ENCODE data around the gene CTSS. TPM values are rescaled to one million over a fixed set of nuclear protein-coding genes. Genes with fewer than 3 reads are reported as not detected.

CTSS gene
- total and polyA plus RNA-seq, 3 experiments from 2014 or later, result 30.9 to 151 (median 31.2) TPM

- Mint-ChIP-seq H3K27ac (peak overlapping the region; percentile 56 to 97 (median 84)), H3K4me3 (peak overlapping the region; percentile 94 to 100 (median 98)), H3K27me3 (no peaks in the 10 kb centered on the region), H3K9me3 (no peaks in the 10 kb centered on the region), H3K36me3 (peaks cover 0 to 36% (median 15%) of the 10 kb centered on the region in 3 donors), H3K4me1 (peaks cover 34 to 50% (median 49%) of the 10 kb centered on the region in 3 donors)
- ChIA-PET POLR2A (interaction anchor here (1.4 to 2.0 kb wide), 2 partner anchors 116 to 332 kb away, joined by 5 to 12 read pairs; partner anchors contain the start of genes MCL1 and RPRD2), CTCF (no interaction called here)
- Histone ChIP-seq H3K4me3 (ENCODE audit: low read length) (no peak overlapping the region), H3K27ac (ENCODE audit: low read depth, low read length) (peak overlapping the region; percentile 24), H3K9me3 (ENCODE audit: low read length) (no peaks in the 10 kb centered on the region), H3K4me1 (ENCODE audit: insufficient read depth, low read length) (peaks cover 10% of the 10 kb centered on the region), H3K27me3 (ENCODE audit: insufficient read depth, low read length, poor library complexity, severe bottlenecking) (no peaks in the 10 kb centered on the region), H3K36me3 (ENCODE audit: insufficient read depth, low read length) (no peaks in the 10 kb centered on the region)
- peak in 1 of 5 donors; percentile 9 for DNase-seq
Observed at GRCh38 chr1:150696162-150696561, 69.4 kb downstream of the CTSS start.

DNA sequence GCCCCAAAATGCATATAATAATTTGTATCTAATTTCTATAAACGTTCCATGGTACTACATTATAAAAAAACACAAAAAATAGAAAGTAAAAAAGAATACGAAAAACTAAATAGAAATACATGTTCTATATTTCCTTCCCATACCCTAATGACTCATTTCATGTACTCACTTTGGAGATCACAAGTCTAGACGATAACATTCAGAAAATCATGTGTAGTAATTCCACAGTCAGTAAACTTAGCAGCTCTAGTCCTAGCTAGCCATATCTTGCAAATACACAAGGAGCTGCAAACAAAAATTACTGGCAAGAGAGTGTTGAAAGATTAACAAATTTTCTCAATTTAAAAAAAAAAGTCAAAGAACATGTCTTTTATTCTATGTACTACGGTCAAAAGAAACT is 70.0 kb downstream of the CTSS start:
- Mint-ChIP-seq H3K9me3 (no peaks in the 10 kb centered on the region), H3K4me3 (peak overlapping the region in 6 of 7 donors; percentile 5 to 60 (median 39)), H3K36me3 (peaks cover 0 to 39% (median 17%) of the 10 kb centered on the region in 3 donors), H3K27ac (peak overlapping the region in 3 of 8 donors; percentile 0 to 71 (median 70)), H3K27me3 (no peaks in the 10 kb centered on the region), H3K4me1 (peaks cover 35 to 53% (median 52%) of the 10 kb centered on the region in 3 donors)
- POLR2A ChIA-PET, result no interaction called here
- H3K27me3 ChIP-seq (ENCODE audit: insufficient read depth, low read length, poor library complexity, severe bottlenecking), result no peaks in the 10 kb centered on the region
- no peaks in the 10 kb centered on the region for H3K36me3 ChIP-seq (ENCODE audit: insufficient read depth, low read length)
- no peak overlapping the region for H3K27ac ChIP-seq (ENCODE audit: low read depth, low read length)
- H3K9me3 ChIP-seq (ENCODE audit: low read length), result no peaks in the 10 kb centered on the region
- H3K4me1 ChIP-seq (ENCODE audit: insufficient read depth, low read length), result peaks cover 10% of the 10 kb centered on the region
- H3K4me3 ChIP-seq (ENCODE audit: low read length), result no peak overlapping the region
- DNase-seq, result no peak
- CTCF ChIA-PET, result no interaction called here

GRCh38 chr1:150692720-150693119 is 72.9 kb downstream of the CTSS start:
- H3K27me3 ChIP-seq (ENCODE audit: insufficient read depth, low read length, poor library complexity, severe bottlenecking), result no peaks in the 10 kb centered on the region
- H3K27me3 Mint-ChIP-seq, result no peaks in the 10 kb centered on the region
- H3K4me1 ChIP-seq (ENCODE audit: insufficient read depth, low read length), result peaks cover 2% of the 10 kb centered on the region
- H3K4me3 ChIP-seq (ENCODE audit: low read length), result no peak overlapping the region
- no peaks in the 10 kb centered on the region for H3K9me3 ChIP-seq (ENCODE audit: low read length)
- H3K4me1 Mint-ChIP-seq, result peaks cover 41 to 58% (median 56%) of the 10 kb centered on the region in 3 donors
- H3K9me3 Mint-ChIP-seq, result no peaks in the 10 kb centered on the region
- no peak overlapping the region for H3K4me3 Mint-ChIP-seq
- no peaks in the 10 kb centered on the region for H3K36me3 ChIP-seq (ENCODE audit: insufficient read depth, low read length)
- DNase-seq, result no peak
- CTCF ChIA-PET, result interaction anchor here (1.2 kb wide), 2 partner anchors 132 to 133 kb away, joined by 3 to 4 read pairs; no protein-coding TSS in a partner anchor
- no peak overlapping the region for H3K27ac Mint-ChIP-seq
- POLR2A ChIA-PET, result no interaction called here
- no peak overlapping the region for H3K27ac ChIP-seq (ENCODE audit: low read depth, low read length)
- H3K36me3 Mint-ChIP-seq, result peaks cover 0 to 58% (median 21%) of the 10 kb centered on the region in 3 donors

- Histone ChIP-seq H3K36me3 (ENCODE audit: insufficient read depth, low read length) (no peaks in the 10 kb centered on the region), H3K4me3 (ENCODE audit: low read length) (no peak overlapping the region), H3K27ac (ENCODE audit: low read depth, low read length) (no peak overlapping the region), H3K4me1 (ENCODE audit: insufficient read depth, low read length) (peaks cover 7% of the 10 kb centered on the region), H3K9me3 (ENCODE audit: low read length) (no peaks in the 10 kb centered on the region), H3K27me3 (ENCODE audit: insufficient read depth, low read length, poor library complexity, severe bottlenecking) (no peaks in the 10 kb centered on the region)
- POLR2A ChIA-PET, result interaction anchor here (0.5 kb wide), 1 partner anchor 77 kb away, joined by 6 read pairs; no protein-coding TSS in a partner anchor
- CTCF ChIA-PET, result no interaction called here
- Mint-ChIP-seq H3K36me3 (peaks cover 0 to 47% (median 18%) of the 10 kb centered on the region in 3 donors), H3K4me1 (peaks cover 24 to 41% (median 35%) of the 10 kb centered on the region in 3 donors), H3K27me3 (no peaks in the 10 kb centered on the region), H3K4me3 (no peak overlapping the region), H3K27ac (peak overlapping the region in 5 of 8 donors; percentile 15 to 71 (median 39)), H3K9me3 (no peaks in the 10 kb centered on the region)
- no peak for DNase-seq
Observed at GRCh38 chr1:150688763-150689162, 76.8 kb downstream of the CTSS start.

GRCh38 chr1:150686275-150686674 is 79.3 kb downstream of the CTSS start:
- Mint-ChIP-seq H3K9me3 (no peaks in the 10 kb centered on the region), H3K4me3 (no peak overlapping the region), H3K27ac (peak overlapping the region in 2 of 8 donors; percentile 27 to 88), H3K36me3 (peaks cover 0 to 42% (median 8%) of the 10 kb centered on the region in 3 donors), H3K4me1 (peaks cover 26 to 34% (median 29%) of the 10 kb centered on the region in 3 donors), H3K27me3 (no peaks in the 10 kb centered on the region)
- DNase-seq, result no peak
- Histone ChIP-seq H3K4me1 (ENCODE audit: insufficient read depth, low read length) (peaks cover 8% of the 10 kb centered on the region), H3K36me3 (ENCODE audit: insufficient read depth, low read length) (no peaks in the 10 kb centered on the region), H3K9me3 (ENCODE audit: low read length) (no peaks in the 10 kb centered on the region), H3K27ac (ENCODE audit: low read depth, low read length) (no peak overlapping the region), H3K27me3 (ENCODE audit: insufficient read depth, low read length, poor library complexity, severe bottlenecking) (no peaks in the 10 kb centered on the region), H3K4me3 (ENCODE audit: low read length) (no peak overlapping the region)
- ChIA-PET POLR2A (interaction anchor here (0.7 kb wide), 1 partner anchor 47 kb away, joined by 4 read pairs; no protein-coding TSS in a partner anchor), CTCF (no interaction called here)

GRCh38 chr1:150683914-150684313 is 81.7 kb downstream of the CTSS start:
- POLR2A ChIA-PET, result no interaction called here
- H3K27me3 ChIP-seq (ENCODE audit: insufficient read depth, low read length, poor library complexity, severe bottlenecking), result no peaks in the 10 kb centered on the region
- H3K27me3 Mint-ChIP-seq, result no peaks in the 10 kb centered on the region
- H3K36me3 Mint-ChIP-seq, result peaks cover 0 to 41% (median 11%) of the 10 kb centered on the region in 3 donors
- H3K9me3 ChIP-seq (ENCODE audit: low read length), result no peaks in the 10 kb centered on the region
- peak overlapping the region in 4 of 7 donors; percentile 10 to 54 (median 35) for H3K4me3 Mint-ChIP-seq
- CTCF ChIA-PET, result interaction anchor here (1.0 to 1.5 kb wide), 4 partner anchors 23 to 239 kb away, joined by 3 to 8 read pairs (median 5); no protein-coding TSS in a partner anchor
- no peaks in the 10 kb centered on the region for H3K36me3 ChIP-seq (ENCODE audit: insufficient read depth, low read length)
- H3K4me1 Mint-ChIP-seq, result peaks cover 22 to 32% (median 30%) of the 10 kb centered on the region in 3 donors
- H3K9me3 Mint-ChIP-seq, result no peaks in the 10 kb centered on the region
- H3K4me3 ChIP-seq (ENCODE audit: low read length), result no peak overlapping the region
- H3K4me1 ChIP-seq (ENCODE audit: insufficient read depth, low read length), result peaks cover 8% of the 10 kb centered on the region
- DNase-seq, result peak in 1 of 5 donors; percentile 5
- H3K27ac Mint-ChIP-seq, result peak overlapping the region; percentile 43 to 96 (median 81)
- no peak overlapping the region for H3K27ac ChIP-seq (ENCODE audit: low read depth, low read length)

Other genes starting within 250 kb of the CTSS start
- under 1 TPM; 0.22 to 0.31 TPM for gene ADAMTSL4, start 216.4 kb downstream of the CTSS start, total RNA-seq
- not detected for gene ADAMTSL4, start 216.4 kb downstream of the CTSS start, polyA plus RNA-seq
- gene MCL1, start 186.2 kb downstream of the CTSS start, total RNA-seq, result 100 to 1,000 TPM; 211 to 216 TPM
- gene MCL1, start 186.2 kb downstream of the CTSS start, polyA plus RNA-seq, result 168 TPM
- gene ENSA, start 136.2 kb downstream of the CTSS start, total RNA-seq, result 100 to 1,000 TPM; 249 to 252 TPM
- gene ENSA, start 136.2 kb downstream of the CTSS start, polyA plus RNA-seq, result 72.5 TPM
- 10 to 100 TPM; 18.1 to 20.0 TPM for gene GOLPH3L, start 68.6 kb downstream of the CTSS start, total RNA-seq
- gene GOLPH3L, start 68.6 kb downstream of the CTSS start, polyA plus RNA-seq, result 23.1 TPM
- gene HORMAD1, start 44.9 kb downstream of the CTSS start, total RNA-seq, result not detected
- not detected for gene HORMAD1, start 44.9 kb downstream of the CTSS start, polyA plus RNA-seq
- gene CTSK, start 42.5 kb upstream of the CTSS start, total RNA-seq, result 1 to 10 TPM; 2.1 to 2.7 TPM
- gene CTSK, start 42.5 kb upstream of the CTSS start, polyA plus RNA-seq, result 0.54 TPM
- gene ARNT, start 110.8 kb upstream of the CTSS start, total RNA-seq, result 10 to 100 TPM; 35.7 to 40.3 TPM
- 20.3 TPM for gene ARNT, start 110.8 kb upstream of the CTSS start, polyA plus RNA-seq
- gene CTXND2, start 121.4 kb upstream of the CTSS start, total RNA-seq, result not detected
- gene CTXND2, start 121.4 kb upstream of the CTSS start, polyA plus RNA-seq, result not detected
- 10 to 100 TPM; 45.4 to 47.5 TPM for gene SETDB1, start 160.6 kb upstream of the CTSS start, total RNA-seq
- gene SETDB1, start 160.6 kb upstream of the CTSS start, polyA plus RNA-seq, result 15.5 TPM
- 100 to 1,000 TPM; 224 to 232 TPM for gene CERS2, start 209.1 kb upstream of the CTSS start, total RNA-seq
- 167 TPM for gene CERS2, start 209.1 kb upstream of the CTSS start, polyA plus RNA-seq
- gene ANXA9, start 216.5 kb upstream of the CTSS start, total RNA-seq, result not detected
- not detected for gene ANXA9, start 216.5 kb upstream of the CTSS start, polyA plus RNA-seq
- gene MINDY1, start 241.1 kb upstream of the CTSS start, total RNA-seq, result 1 to 10 TPM; 5.7 to 6.3 TPM
- gene MINDY1, start 241.1 kb upstream of the CTSS start, polyA plus RNA-seq, result 1.8 TPM
- gene PRUNE1, start 242.7 kb upstream of the CTSS start, total RNA-seq, result 10 to 100 TPM; 14.6 to 16.8 TPM
- gene PRUNE1, start 242.7 kb upstream of the CTSS start, polyA plus RNA-seq, result 49.4 TPM

All from CD8-positive, alpha-beta memory T cell (primary cell).